Activated T-helper 9 cell treated with anti-CD3 and anti-CD28 coated beads, Interleukin-2, amount 50 U/mL, for 16 hours (primary cell): ENCODE results near the gene TACSTD2.
"Not testable (repeated sequence)": the region's sequence is repeated elsewhere in the genome, so short reads cannot be mapped to it uniquely, and the experiment has no call there.

Experiments used
- DNase-seq: peaks from one replicate; pipeline ENCODE4 v3.0.0-alpha.2; 2020; ENCODE audit warnings: low read depth

TACSTD2 gene

DNA sequence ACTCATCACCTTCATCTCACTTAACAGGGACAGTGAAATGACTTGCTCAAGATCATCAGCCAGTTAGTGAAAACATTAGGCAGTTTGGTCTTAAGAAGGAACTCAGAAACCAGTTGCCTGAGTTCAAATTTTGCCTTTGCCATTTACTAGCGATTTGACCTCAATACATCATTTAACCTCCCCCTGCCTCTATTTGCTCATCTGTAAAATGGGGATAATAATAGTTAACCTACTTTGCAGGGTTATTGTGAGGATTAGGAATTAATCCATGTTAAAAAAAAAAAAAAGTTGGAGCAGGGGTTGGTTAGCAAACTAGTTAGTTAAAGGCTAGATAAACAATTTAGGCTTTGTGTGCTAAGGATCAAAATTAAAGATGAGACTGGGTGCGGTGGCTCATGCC lies 10.6 kb upstream of the TACSTD2 start:
- no peak for DNase-seq

DNA sequence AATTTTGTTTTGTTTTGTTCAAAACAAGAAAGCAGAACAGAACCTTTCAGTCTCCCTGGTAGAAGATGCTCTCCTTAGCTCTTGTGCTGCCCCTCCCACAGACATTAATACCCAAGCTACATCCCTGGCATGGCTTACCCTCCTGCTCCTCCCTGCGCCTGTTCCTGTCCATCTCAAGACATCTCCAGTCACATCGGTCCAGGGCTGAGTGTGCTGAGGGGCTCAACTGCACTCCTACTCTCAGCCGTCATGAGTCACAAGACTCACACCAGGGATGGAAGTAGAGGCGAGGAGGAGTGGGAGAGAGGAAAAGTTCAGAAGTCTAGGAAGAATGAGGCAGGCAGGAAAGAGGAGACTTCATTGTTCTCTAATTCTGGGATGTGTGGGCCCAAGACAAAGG lies 9.2 kb upstream of the TACSTD2 start:
- no peak for DNase-seq

DNA sequence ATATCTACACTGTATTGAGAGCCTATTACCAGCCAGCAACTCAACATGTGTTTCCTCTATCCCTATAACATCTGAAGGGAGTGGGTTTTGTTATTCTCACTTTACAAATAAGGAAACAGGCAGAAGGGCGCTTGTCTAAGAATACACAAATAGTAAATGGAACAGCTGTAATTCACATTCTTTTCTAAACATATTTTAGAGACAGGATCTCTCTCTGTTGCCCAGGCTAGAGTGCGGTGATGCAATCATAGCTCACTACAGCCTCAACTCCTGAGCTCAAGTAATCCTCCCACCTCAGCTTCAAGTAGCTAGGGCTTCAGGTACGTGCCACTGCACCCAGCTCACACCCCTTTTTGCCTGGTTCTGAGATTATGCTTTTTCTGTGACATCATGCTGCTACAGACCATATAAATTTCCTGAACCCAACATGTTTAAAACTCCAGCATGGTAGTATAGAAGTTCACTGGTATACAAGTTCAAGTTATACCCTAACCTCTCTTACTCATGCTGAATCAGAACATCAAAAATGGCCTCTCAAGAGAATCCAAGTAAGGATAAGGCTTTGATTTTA lies 8.6 kb upstream of the TACSTD2 start:
- no peak for DNase-seq

DNA sequence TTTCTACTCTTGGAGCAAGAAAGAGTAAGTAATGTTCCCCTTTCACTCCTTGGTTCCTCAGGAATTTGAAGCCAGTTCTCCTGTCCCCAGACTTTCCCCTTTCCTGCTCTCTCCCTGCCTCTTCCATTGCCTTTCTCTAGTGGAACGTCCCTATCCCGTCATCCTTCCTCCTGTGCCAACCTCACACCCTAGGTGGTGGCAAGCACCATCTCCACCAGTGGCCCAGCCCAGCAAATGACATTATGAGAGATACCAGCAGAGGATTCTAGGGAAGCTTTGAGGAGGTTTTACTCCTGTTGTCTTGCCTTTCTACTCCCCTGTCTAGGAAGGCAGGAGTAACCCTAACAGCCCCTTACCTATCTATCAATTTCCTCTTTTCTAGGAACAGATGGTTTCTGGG lies 8.1 kb upstream of the TACSTD2 start:
- DNase-seq = no peak

DNA sequence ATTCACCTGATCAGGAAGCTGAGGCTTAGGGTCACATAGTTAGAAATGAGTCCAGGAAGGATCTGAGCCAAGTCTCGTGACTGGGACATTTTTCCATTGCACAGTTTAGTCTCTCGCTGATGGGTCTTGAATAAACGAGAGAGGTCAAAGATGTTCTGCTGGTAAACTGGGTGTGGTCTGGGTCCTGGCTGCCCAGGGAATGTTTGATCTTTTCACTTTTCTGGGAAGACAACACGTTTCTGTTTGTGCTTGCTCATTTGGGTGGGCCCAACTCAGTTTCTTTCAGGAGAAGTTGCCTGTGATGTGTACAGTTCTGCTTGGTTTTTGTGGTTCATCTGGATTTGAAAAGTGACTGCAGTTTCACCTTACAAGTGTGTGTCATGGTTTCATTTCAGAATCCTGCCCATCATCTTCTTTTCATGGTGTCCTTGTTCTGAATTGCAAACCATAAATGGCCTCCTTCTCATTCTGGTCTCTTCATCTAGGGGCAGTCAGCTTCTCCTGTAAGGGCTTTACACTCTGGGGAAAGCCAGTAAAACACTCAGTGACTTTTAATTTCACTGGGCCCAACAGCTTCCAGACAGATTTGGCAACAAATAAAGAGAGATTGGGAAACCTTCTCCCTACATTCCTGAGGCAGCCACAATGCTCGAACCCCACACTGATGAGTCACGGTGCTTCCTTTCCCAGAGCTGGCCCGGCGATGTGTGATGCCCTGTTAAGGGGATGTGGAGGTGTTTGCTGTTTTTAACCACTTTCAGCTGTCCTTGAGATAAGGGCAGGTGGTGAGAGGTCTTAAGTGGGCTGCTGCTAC lies 7.2 kb upstream of the TACSTD2 start:
- DNase-seq = no peak

DNA sequence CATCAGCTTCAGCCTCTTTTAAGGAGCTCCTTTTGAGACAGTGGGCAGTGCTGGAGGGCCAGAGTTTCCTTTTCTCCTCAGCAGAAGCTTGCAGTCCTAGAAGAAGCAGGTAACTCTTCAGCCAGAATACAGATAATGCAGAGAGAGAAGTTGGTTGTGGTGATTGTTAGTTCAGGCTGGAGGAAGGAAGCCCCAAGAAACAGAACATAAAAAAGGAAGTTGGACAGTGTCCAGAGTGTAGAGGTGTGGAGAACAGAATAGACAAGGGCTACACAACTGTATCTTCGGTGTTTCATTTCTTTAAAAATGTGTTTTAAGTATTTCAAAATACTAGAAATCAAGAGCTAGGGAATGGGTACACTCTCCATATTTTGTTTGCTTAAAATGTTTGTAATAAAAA lies 6.4 kb upstream of the TACSTD2 start:
- DNase-seq = no peak

DNA sequence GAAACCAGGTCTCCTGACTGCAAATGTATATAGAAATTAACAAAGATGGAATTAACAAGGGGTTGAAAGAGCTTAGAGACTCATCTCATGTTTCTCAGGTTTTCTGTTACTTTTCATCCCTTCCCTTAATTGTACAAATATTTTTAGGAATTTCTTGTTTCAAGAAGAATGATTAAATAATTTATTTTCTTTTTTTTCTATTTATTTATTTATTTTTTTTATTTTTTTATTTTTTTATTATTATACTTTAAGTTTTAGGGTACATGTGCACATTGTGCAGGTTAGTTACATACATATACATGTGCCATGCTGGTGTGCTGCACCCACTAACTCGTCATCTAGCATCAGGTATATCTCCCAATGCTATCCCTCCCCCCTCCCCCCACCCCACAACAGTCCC lies 5.1 kb upstream of the TACSTD2 start:
- not testable (repeated sequence) for DNase-seq

DNA sequence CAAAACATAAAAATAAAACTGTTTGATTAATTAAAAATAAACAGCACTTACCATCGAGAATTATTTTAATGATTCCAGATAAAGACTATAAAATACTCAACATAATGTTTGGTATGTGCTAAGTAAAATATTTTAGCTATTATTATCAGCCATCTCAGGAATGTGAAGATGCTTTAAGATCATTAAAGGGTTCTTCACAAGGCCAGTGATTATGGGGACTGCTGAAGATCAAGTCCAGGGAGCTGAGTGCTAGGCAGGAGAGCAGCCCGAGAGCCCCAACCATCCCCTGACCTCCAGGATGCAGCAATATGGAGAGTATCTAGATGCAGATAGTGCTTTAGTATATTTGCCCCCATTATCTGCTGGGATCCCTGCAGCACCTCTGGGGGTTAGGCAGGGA lies 4.6 kb upstream of the TACSTD2 start:
- DNase-seq = no peak

DNA sequence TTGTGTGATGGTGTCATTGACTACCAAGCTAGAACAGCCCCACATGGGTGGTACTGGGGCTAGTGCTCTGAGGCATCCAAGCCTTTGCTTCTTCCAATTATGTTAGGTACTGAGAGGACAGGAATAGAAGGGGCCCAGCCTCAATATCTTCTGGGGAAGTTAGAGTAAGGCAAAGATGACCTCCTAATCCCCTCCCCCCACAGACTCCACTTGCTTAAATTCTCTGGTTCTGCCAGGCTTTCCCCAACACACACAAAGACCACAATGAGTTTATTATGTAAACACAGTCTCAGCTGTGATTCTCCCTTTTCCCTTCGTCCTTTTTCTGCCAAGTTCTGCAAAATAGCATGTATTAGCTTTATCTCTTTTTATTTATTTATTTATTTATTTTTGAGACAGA lies 3.1 kb upstream of the TACSTD2 start:
- no peak for DNase-seq

DNA sequence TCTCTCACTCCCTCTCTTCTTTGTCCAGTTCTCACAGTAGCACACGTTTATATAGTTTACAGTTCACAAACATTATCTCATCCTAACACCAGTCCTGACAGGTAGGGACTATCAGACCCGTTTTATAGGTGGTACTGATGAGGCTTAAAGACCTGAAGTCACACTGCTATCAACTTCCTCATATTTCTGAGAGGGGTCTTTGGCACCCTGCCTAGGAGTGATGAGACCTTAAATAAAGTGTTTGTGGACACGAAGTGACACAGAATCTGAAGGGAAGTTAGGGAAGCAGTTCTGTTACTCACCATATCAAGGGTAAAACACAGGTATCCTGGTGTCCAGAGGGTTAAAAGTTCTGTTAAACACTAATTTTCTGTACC lies 590 bp upstream of the TACSTD2 start:
- DNase-seq = no peak

DNA sequence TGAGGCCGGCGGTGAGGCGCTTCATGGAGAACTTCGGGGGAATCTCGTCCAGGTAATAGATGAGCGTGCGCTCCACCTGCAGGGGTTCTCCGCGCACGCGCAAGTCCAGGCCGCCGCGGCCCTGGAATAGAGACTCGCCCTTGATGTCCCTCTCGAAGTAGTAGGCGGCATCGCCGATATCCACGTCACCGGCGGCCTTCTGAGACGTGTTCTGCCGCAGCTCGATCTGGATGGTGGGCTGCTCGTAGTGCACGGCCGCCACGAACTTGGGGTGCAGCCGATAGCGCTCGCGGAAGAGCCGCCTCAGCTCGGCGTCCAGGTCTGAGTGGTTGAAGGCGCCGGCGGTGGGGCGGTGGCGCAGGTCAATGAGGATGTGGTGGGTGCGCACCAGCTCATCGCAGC lies 726 bp downstream of the TACSTD2 start:
- DNase-seq = no peak

DNA sequence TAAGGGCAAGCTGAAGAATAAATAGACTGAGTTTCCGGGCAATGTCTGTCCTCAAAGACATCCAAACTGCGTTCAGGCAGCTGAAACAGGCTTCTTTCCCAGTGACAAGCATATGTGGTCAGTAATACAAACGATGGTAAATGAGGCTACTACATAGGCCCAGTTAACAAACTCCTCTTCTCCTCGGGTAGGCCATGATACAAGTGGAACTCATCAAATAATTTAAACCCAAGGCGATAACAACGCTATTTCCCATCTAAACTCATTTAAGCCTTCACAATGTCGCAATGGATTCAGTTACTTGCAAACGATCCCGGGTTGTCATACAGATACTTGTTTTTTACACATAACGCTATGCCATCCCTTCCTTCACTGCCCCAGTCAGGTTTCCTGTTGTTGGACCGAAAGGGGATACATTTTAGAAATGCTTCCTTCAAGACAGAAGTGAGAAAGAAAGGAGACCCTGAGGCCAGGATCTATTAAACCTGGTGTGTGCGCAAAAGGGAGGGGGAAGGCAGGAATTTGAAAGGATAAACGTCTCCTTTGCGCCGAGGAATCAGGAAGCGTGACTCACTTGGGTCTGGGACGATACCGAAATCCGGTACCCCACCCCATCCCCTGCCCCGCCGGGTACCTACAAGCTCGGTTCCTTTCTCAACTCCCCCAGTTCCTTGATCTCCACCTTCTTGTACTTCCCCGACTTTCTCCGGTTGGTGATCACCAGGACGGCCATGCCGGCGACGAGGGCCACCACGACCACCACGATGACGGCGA lies 1.3 kb downstream of the TACSTD2 start:
- no peak for DNase-seq

DNA sequence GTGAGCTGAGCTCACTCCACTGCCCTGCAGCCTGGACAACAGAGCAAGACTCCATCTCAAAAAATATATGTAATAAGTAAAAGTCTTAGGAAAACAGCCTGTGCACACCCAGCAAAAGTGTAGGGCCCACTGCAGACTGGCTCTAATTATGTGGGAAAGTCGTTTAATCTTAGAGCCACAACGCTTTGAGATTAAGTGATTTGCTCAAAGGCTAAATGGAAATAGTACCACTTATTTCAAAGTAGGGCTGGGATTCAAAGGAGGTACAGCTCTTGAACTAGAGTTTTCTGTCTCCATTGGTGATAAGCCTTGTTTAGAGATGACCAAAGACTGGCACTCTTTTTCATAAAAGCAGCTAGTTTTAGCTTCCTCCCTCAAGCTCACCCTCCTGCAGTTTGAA lies 2.2 kb downstream of the TACSTD2 start:
- no peak for DNase-seq

DNA sequence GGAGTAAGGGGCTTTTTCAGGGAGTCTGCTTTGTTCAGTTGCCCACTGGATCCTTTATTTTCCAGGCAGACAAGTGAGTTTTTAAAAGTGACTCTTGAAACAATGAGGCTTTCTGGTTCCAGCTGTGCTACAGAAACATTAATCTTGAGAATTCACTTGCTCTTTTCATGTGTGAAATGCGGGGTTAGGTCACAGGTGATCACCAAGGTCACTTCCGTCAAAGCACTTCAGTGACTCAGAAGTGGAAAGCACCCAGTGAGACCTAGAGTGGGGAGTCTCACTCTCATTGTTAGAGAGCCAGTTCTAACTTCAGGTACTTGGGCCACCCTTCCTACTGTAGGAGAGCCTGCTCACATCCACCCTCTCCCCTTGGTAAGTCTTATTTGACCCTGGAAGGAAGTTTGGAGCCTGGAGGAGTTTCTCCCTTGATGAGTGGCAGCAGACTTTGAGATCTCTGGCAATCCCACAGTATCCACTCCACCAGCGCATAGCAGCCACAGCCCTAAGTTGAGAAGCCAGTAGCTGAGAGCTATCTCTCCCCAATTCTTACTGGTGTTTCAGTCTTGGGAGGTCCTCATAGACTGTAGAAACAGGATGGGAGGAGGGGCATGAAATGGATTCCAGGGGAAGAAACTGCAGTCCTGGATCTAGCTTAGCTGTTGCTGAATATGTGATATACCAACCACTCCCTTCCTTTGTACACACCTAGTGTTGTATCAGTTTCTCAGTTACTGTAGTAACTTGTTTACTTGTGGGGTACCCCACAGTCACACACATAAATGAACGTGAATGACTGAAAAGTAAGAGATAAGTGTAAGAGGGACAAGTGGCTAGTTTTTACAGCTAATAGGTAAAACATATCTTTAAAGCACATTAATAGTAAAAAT lies 3.1 kb downstream of the TACSTD2 start:
- DNase-seq = no peak

DNA sequence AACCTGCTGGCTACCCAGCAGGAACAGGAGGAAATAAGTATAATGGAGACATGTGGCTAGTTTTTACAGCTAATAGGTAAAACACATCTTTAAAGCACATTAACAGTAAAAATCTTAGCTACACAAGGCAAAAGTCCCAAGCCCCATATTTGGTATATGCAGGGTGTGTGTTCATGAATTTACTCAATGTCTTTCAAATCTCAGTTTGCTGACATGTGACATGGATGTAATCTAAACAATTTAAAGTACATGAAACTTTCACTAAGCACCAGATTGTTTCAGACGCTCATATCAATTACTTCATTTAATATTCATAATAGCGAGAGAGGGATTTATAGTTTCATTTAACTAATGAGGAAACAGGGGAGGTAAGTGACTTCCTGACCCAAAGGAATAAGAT lies 3.9 kb downstream of the TACSTD2 start:
- DNase-seq = no peak

DNA sequence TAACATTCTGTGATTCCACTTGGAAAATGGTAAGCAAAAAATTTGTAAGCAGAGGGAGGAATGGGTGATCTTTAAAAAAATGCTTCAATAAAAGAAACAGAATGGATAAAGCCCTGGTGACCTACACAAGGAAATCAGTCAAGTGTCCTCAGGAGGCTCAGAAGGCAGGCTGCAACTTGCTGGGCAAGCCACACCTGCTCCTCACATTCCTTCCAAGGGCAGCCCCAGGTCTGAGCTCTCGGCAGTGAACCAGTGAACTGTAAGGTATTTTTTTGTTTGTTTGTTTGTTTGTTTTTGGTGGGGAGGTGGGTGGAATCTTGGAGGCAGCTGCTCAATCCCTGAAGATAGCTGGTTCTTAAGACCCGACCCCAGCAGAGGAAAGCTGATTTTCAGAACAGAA lies 4.4 kb downstream of the TACSTD2 start:
- DNase-seq = no peak

DNA sequence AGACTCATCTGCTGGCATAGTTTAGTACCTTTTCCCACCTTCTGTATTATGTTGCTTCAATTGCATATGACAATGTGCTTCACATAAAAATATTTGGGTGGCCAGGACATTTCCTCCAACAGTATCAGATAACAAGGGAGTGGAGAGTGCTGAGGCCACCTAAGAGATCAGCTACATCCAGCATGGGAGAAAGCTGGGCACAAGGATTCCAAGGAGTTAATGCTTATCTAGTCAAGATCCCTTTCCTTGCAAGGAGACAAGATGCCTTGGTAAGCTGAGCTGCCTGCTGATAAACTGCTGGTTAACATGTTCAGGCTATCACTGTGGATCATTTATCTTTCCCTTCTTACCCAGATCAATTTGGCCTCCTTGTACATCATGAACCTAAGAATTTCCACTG lies 5.4 kb downstream of the TACSTD2 start:
- DNase-seq = no peak

DNA sequence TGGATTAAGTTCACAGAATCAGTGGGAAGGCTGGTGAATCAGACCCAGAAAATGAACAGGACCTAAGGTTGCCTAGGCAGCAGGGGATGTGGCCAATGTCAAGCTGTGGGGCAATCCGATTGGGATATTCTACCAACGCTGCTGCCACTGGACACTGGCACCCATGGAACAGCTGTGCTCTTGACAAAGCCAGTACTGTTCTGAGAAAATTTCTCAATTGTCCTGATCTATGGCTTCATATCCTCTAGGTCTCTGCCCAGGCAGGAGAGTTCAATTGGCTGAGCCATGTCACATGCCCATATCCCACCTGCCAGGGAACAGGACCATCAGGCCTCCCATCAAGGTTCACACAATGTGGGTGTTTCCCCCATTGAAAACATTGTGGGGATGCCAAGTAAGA lies 6.2 kb downstream of the TACSTD2 start:
- DNase-seq = no peak

DNA sequence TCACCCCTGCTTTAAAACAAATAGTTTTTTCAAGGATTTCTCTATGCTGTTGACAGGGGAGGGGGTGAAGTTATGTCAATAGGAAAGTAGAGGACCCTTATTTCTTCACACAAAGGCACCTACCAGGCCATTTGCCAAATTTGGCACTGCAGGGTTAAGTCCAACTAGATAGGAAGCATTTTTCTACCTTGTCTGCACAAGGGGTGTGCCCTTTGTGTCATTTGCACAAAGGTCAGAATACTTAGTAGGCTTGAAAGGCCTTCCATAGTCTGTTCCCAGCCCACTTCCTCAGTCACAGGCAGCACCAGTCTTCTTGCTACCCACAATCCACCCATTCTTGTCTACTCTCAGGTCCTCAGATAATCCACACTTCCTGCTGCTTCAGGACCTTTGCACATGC lies 7.0 kb downstream of the TACSTD2 start:
- no peak for DNase-seq

DNA sequence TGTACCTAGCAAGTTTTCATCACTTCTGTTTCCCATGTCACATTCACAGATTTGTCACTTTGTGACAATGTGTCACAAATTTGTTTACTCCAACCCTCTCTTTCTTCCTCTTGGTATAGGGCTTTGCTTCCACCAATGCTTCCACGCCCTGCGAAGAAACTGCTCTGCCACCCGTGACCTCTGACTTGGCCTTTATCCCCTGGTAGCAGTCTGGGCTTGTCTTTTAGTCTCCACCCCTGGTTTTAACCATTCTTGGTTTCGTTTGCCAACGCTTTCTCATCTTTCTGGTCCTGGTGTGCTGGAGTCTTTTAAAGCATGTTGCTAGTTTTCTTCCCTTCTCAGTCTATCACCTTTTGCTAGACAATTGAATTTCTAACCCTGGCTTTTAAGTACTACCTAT lies 8.1 kb downstream of the TACSTD2 start:
- DNase-seq = no peak

DNA sequence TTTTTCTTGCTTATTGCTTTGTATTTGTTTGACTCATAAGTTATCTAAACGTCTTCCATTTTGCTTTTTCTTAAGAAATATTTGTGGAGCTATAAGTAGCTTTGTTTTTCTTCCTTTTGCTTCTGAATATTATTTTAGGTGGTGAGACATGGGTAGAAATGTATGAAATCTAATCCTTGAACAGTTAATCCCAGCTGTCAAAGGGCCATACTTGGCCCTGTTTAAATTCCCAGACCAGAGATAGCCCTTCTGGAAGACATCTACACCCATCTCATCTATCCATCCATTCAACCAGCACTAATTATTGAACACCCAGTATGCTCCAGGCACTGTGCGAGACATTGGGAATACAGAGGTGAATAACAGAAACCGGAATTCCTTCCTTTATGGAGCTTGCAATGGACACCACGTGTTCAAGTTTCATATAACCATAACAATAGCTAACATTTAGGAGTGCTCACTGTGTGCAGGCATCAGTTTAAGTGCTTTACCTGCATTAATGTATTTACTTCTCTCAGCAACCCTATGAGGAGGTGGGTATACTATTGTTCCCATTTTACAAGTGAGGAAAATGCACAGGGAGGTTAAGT lies 8.7 kb downstream of the TACSTD2 start:
- no peak for DNase-seq

DNA sequence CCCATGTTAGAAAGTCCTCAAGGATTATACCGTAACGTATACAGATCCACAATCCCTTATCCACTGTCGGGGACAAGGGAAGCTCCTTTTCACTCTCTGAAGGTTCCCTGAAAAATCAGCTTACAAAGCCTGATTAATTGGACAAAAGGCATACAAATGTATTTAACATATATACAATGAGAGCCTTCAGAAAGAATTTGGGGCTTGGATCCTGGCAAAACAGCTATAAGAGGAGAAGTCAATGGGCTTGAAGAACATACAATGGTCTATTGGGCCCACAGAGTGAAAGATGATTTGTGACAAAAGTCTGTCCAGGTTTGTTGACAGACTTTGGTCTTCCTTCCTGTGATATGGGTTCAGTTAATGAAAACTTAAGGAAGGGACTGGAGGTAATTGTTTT lies 10.7 kb downstream of the TACSTD2 start:
- DNase-seq = no peak
